ENCODE data around the gene CYTH2.
"Not testable (repeated sequence)": the region's sequence is repeated elsewhere in the genome, so short reads cannot be mapped to it uniquely, and the experiment has no call there.

DNA sequence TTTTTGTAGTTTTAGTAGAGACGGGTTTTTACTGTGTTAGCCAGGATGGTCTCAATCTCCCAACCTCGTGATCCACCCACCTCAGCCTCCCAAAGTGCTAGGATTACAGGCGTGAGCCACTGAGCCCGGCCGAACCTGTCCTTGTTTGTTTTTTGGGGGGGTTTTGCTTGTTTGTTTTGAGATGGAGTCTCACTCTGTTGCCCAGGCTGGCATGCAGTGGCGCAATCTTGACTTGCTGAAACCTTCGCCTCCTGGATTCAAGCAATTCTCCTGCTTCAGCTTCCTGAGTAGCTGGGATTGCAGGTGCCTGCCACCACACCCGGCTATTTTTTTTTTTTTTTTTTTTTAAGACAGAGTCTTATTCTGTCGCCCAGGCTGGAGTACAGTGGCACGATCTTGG, 17.5 kb downstream of the CYTH2 start:
- not testable (repeated sequence) for TF ChIP-seq SIN3A (conservative IDR thresholded peaks at IDR 0.05 in 1 of 2, IDR thresholded peaks at IDR 0.05 in 1 of 2; ENCODE audit: low read depth in 1 of 2, low read length in 2 of 2); POLR2A (IDR thresholded peaks at IDR 0.05; ENCODE audit: control extremely low read depth in 1 of 2, low read depth in 2 of 2, low read length in 2 of 2); POLR2AphosphoS5 (IDR thresholded peaks at IDR 0.05; ENCODE audit: low read depth, low read length); ZNF274 (IDR thresholded peaks at IDR 0.05; ENCODE audit: borderline replicate concordance, extremely low read depth, low read length); SUZ12 (IDR thresholded peaks at IDR 0.05; ENCODE audit: low read length); EZH2 (IDR thresholded peaks at IDR 0.05; ENCODE audit: low read depth, low read length, severe bottlenecking); TEAD4 (IDR thresholded peaks at IDR 0.05; ENCODE audit: low read depth, low read length); HDAC2 (IDR thresholded peaks at IDR 0.05; ENCODE audit: borderline replicate concordance in 1 of 2, low read depth in 2 of 2, low read length in 2 of 2); GABPA (IDR thresholded peaks at IDR 0.05; ENCODE audit: borderline replicate concordance, insufficient read depth, low read length); CHD2 (IDR thresholded peaks at IDR 0.05; ENCODE audit: low read length)
- TF ChIP-seq, protein P1, sequence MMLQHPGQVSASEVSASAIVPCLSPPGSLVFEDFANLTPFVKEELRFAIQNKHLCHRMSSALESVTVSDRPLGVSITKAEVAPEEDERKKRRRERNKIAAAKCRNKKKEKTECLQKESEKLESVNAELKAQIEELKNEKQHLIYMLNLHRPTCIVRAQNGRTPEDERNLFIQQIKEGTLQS (IDR thresholded peaks at IDR 0.05; ENCODE audit: insufficient read depth, low read depth, low read length), result not testable (repeated sequence)
- TF ChIP-seq, protein P2, sequence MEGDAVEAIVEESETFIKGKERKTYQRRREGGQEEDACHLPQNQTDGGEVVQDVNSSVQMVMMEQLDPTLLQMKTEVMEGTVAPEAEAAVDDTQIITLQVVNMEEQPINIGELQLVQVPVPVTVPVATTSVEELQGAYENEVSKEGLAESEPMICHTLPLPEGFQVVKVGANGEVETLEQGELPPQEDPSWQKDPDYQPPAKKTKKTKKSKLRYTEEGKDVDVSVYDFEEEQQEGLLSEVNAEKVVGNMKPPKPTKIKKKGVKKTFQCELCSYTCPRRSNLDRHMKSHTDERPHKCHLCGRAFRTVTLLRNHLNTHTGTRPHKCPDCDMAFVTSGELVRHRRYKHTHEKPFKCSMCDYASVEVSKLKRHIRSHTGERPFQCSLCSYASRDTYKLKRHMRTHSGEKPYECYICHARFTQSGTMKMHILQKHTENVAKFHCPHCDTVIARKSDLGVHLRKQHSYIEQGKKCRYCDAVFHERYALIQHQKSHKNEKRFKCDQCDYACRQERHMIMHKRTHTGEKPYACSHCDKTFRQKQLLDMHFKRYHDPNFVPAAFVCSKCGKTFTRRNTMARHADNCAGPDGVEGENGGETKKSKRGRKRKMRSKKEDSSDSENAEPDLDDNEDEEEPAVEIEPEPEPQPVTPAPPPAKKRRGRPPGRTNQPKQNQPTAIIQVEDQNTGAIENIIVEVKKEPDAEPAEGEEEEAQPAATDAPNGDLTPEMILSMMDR (IDR thresholded peaks at IDR 0.05; ENCODE audit: control extremely low read depth in 1 of 3, insufficient read depth in 1 of 3, low read depth in 1 of 3, low read length in 3 of 3), result not testable (repeated sequence)
